IMR-90 (cell line): ENCODE data around the gene EPS15.

ENCODE experiments used
- CEBPB ChIP-seq: IDR thresholded peaks from 2 replicates; pipeline ENCODE4 v1.6.1; 2012; ENCODE audit warnings: low read depth, low read length, improper control_type of control experiment
- MAFK ChIP-seq: IDR thresholded peaks from 2 replicates; pipeline ENCODE4 v1.6.1; 2012; ENCODE audit warnings: low read depth, low read length, improper control_type of control experiment
- RAD21 ChIP-seq: IDR thresholded peaks from 2 replicates; pipeline ENCODE4 v1.6.1; 2012; ENCODE audit warnings: low read length, improper control_type of control experiment
- SMC3 ChIP-seq: fragments of 150-350 bp; IDR thresholded peaks from 2 replicates; pipeline ENCODE4 v1.6.1; 2016; ENCODE audit warnings: low read depth, mild to moderate bottlenecking, antibody characterized with exemption, low read length, moderate library complexity
- TF ChIP-seq, protein P1 (sequence below): conservative IDR thresholded peaks from 2 replicates; pipeline ENCODE4 v1.5.1; 2012; ENCODE audit warnings: mild to moderate bottlenecking, low read depth, low read length, improper control_type of control experiment

GRCh38 chr1:51421964-51422363, 97.1 kb downstream of the EPS15 start:
- no peak for TF ChIP-seq MAFK
- TF ChIP-seq, protein P1, sequence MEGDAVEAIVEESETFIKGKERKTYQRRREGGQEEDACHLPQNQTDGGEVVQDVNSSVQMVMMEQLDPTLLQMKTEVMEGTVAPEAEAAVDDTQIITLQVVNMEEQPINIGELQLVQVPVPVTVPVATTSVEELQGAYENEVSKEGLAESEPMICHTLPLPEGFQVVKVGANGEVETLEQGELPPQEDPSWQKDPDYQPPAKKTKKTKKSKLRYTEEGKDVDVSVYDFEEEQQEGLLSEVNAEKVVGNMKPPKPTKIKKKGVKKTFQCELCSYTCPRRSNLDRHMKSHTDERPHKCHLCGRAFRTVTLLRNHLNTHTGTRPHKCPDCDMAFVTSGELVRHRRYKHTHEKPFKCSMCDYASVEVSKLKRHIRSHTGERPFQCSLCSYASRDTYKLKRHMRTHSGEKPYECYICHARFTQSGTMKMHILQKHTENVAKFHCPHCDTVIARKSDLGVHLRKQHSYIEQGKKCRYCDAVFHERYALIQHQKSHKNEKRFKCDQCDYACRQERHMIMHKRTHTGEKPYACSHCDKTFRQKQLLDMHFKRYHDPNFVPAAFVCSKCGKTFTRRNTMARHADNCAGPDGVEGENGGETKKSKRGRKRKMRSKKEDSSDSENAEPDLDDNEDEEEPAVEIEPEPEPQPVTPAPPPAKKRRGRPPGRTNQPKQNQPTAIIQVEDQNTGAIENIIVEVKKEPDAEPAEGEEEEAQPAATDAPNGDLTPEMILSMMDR: no peak
- TF ChIP-seq CEBPB: peak; percentile 95
- no peak for TF ChIP-seq RAD21
- no peak for TF ChIP-seq SMC3
